DMS 273 (cell line): ENCODE measurements around the gene PKD2L2.
"Not testable (repeated sequence)": the region's sequence is repeated elsewhere in the genome, so short reads cannot be mapped to it uniquely, and the experiment has no call there.

Experiments
- DNase-seq: peaks from one replicate; lab custom pipeline; 2025; ENCODE audit not compliant: unreplicated experiment; lab: John Stamatoyannopoulos, UW

Gene PKD2L2

GRCh38 chr5:137888863-137889759 is at the start of gene PKD2L2:
Gene PKD2L2, plus strand, starts transcription at chr5:137889457. Its CDS starts 35 bp downstream, at chr5:137889492.
- no peak for DNase-seq

GRCh38 chr5:137842296-137842695 is 47.0 kb upstream of the PKD2L2 start:
- no peak for DNase-seq

- DNase-seq = peak; percentile 20
Observed at GRCh38 chr5:137843676-137844299, 45.5 kb upstream of the PKD2L2 start.

- DNase-seq = peak; percentile 67
Observed at GRCh38 chr5:137845472-137845871, 43.8 kb upstream of the PKD2L2 start.

- DNase-seq = no peak
Observed at GRCh38 chr5:137847687-137848086, 41.6 kb upstream of the PKD2L2 start.

- not testable (repeated sequence) for DNase-seq
Observed at GRCh38 chr5:137853165-137853564, 36.1 kb upstream of the PKD2L2 start.

- DNase-seq = no peak
Observed at GRCh38 chr5:137856201-137856600, 33.1 kb upstream of the PKD2L2 start.

- no peak for DNase-seq
Observed at GRCh38 chr5:137856916-137857862, 32.1 kb upstream of the PKD2L2 start.

- DNase-seq = peak; percentile 5
Observed at GRCh38 chr5:137858223-137858916, 30.9 kb upstream of the PKD2L2 start.

GRCh38 chr5:137858954-137859353 is 30.3 kb upstream of the PKD2L2 start:
- no peak for DNase-seq

GRCh38 chr5:137862251-137862650 is 27.0 kb upstream of the PKD2L2 start:
- no peak for DNase-seq

GRCh38 chr5:137863653-137864052 is 25.6 kb upstream of the PKD2L2 start:
- DNase-seq = not testable (repeated sequence)

- no peak for DNase-seq
Observed at GRCh38 chr5:137866541-137867388, 22.5 kb upstream of the PKD2L2 start.

- DNase-seq = no peak
Observed at GRCh38 chr5:137867664-137868063, 21.6 kb upstream of the PKD2L2 start, which contains the start of gene MYOT. Gene MYOT, plus strand, starts transcription at chr5:137867860. Its CDS starts 2,792 bp downstream, at chr5:137870652.

GRCh38 chr5:137870647-137871339 is 18.5 kb upstream of the PKD2L2 start:
- DNase-seq = no peak

- no peak for DNase-seq
Observed at GRCh38 chr5:137871571-137871970, 17.7 kb upstream of the PKD2L2 start.

- DNase-seq = no peak
Observed at GRCh38 chr5:137872466-137872865, 16.8 kb upstream of the PKD2L2 start.

- no peak for DNase-seq
Observed at GRCh38 chr5:137876101-137876500, 13.2 kb upstream of the PKD2L2 start.

- DNase-seq = no peak
Observed at GRCh38 chr5:137880313-137880712, 8.9 kb upstream of the PKD2L2 start.
